Glomerular visceral epithelial cell (primary cell): ENCODE data around the gene MC1R.

ENCODE experiments used
- DNase-seq: peaks from one replicate; pipeline ENCODE4 v3.0.0-alpha.2; 2016; ENCODE audit errors: extremely low spot score

MC1R gene

GRCh38 chr16:89895482-89896250, 23.0 kb upstream of the MC1R start:
- no peak for DNase-seq

DNA sequence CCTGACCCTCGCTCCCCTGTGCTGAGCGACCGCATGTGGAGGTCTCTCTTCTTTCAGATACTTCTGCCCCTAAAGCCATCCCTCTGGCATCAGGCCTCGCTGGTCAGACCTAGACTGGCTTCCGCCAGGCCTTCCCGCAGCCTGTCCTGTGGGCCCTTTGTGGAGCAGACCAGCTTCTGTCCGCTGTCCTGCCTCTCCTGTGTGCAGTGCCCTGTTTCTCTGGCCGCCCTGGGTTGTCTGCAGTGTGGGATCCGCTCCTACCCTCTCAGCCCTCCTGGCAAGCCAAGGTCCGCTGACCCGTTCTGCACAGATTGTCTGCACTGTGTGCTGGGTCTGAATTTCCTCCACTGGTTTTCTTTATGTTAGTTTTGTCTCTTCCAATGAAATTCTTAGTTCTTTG, 21.5 kb upstream of the MC1R start:
- no peak for DNase-seq

- DNase-seq, result no peak
These were observed 20.3 kb upstream of the MC1R start for GRCh38 chr16:89898201-89898967.

DNA sequence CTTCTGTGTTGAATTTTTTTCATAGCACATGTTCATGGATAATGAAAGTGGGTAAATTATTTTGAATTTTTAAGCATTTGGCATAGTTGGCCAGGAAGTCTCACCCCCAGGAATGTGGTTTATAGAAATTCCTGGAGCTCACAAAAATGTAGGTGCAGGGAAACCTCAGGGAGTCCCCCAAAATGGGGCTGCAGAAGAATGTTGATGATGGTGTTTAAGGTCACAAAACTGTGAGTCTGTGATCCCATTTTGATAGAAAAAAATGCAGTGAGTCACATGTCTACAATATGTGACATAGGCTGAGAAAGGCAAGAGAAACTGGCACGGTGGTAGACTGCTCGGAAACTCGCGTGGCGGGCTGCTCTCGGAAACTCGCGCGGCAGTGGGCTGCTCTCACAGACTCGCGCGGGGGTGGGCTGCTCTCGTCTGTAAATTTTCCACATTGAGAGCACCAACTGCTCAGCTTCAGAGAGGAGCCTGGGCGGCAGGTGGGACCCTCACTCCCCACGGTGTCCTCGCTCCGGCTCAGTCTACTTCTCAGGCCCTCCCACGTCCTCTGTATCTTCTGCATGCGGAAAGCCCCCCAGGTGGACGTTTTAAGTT, 18.7 kb upstream of the MC1R start:
- no peak for DNase-seq

- DNase-seq, result no peak
These were observed 17.8 kb upstream of the MC1R start for GRCh38 chr16:89900885-89901284.

DNA sequence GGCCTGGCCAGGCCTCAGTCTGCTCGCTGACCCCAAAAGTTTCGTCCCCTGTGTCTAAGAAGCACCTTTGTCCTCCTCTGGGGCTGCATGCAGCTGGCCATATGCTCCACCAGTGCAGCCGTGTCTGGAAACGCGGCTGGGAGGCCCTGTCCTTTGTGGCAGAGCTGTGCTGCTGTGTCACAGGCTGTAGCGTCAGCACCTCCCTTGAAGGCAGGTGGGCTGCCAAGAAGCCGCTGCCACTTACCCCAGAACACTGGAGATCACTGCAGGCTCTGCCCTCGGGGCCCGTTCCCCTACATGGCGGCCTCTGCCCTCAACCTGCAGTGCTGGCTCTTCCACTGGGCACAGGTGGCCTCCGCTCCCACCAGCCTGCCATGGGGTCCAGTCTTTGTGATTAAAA, 15.7 kb upstream of the MC1R start:
- DNase-seq, result no peak

DNA sequence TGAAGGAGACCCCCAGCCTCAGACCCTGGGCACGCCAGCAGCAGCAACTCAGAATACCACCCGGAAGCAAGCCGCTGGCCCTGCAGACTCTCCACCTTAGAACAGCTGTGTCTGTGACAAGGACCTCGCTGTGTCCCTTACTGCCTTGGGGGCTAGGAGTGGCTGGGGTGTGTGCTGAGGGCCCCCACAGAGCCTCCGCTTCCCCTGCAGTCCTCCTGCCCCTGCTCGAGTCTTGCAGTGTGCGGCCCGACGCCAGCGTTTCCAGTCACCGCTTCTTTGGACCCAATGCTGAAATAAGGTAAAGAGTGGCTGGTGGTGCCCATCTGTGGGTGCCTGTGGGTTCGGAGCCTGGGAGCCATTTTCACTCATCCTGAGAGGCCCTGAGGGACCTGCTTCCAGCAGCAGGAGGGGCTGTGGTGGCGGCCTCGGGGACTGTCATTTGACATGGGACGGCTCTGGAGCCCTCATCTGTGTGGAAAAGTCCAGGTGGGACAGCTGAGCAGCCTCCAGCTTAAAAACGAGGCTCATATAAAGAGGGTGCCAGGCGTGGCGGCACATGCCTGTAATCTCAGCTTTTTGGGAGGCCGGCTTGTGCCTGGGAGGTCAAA, 14.7 kb upstream of the MC1R start:
- DNase-seq, result no peak

- DNase-seq, result no peak
These were observed 13.8 kb upstream of the MC1R start for GRCh38 chr16:89904606-89905510.

- DNase-seq, result no peak
These were observed 13.0 kb upstream of the MC1R start for GRCh38 chr16:89905511-89906139.

DNA sequence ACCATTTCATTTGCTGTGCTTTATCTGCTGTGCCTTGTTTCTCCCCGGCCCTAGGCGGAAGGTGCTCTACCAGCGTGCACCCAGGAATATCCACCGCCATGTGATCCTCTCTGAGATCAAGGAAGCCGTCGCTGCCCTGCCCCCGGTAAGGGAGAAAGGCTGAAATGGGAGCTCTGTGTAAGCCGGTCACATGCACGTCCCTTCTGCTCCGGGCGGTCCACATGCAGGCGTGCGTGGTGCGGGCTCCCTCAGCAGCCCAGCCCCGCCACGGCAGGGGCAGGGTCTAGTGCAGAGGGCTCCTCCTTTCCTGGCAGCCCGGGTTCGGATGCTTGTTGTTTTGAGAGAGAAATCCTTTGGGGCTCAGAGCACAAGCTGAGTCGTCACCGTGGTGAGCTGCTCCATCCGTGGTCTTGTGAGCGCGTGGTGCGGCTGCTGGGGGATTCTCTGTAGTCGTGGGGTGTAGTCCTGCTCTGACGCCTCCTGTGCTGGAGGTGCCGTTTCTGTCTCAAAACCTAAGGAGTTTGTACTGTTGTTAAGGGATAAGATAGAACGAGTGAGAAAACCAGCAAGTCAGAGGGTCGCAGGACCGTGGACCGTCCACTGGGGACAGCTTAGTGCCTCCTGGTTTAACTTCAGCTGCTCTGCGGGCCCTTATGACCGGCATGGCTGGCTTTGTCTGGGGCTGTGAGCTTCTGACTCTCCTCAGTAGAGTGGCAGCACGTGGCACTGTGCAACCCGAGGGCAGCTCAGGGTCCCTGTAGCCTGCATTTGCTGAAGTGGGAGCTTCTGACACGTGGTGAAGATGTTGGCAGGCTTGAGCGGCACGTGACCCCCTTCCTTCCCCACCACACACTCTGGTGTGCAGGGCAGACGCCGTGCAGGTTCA, 12.3 kb upstream of the MC1R start:
- DNase-seq, result no peak

- no peak for DNase-seq
These were observed 11.4 kb upstream of the MC1R start for GRCh38 chr16:89907055-89907814.

- no peak for DNase-seq
These were observed 10.4 kb upstream of the MC1R start for GRCh38 chr16:89908236-89908635.

GRCh38 chr16:89909777-89910716, 8.6 kb upstream of the MC1R start:
- peak; percentile 57 for DNase-seq

DNA sequence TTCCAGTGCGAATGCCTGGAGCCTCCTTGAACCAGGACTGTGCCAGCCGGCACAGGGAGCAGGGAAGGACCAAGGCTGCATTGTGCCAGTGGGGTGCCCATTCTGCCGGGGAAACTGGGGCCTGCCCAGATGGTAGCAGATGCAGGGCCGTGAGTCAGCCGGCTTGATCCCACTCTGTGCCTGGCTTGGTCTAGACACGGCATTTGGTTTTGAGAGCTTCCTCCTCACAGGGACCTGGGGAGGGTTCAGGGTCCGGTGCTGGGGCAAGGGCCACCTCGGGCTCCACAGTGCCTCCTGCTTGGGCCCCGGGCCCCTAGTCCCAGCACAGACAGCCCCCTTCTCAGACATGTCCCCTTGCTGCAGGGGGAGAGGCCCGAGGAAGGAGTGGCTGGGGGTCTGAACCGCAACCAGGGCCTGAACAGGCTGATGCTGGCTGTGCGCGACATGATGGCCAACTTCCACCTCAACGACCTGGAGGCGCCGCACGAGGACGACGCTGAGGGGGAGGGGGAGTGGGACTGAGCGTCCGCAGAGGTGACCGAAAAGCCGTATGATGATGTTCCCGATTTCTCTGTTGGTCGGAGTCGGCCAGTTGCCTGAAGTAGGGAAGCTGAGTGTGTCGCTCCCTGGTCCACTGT, 7.8 kb upstream of the MC1R start:
- no peak for DNase-seq

DNA sequence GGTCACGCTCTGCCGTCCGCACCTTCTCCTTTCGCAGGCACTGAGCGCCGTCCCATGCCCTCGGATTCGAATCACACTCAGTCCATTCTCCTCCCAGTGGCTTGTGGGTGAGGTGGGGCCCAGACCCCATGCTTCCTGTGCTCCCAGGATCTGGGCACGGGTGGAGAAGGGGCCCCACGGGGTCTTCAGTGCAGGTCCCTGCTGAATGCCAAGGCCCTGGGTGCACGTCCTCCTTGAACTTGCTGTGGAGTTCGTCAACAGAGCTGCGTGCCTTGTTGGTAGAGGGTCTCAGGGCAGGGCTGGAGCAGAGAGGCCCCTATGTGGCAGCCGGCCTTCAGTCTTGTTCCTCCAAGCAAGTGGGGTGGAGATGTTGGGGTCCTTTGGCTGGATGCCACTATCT, 7.3 kb upstream of the MC1R start:
- no peak for DNase-seq

DNA sequence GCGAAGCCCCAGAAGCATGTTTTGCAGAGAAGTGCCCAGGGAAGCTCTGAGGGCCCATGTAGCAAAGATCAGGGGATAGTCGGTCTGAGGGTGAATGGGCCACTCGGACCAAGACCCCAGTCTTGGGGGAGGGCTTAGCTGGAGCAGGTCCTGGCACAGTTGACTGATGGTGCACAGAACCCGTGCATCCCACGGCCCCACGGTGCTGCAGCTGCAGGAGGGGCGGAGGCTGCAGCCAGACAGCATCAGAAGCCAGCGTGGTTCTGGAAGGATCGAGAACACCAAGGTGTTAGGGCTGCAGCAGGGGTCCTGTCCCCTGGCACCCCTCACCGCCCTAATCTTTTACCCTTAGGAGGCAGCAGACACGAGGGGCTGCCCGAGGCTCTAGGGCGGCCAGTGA, 6.5 kb upstream of the MC1R start:
- DNase-seq, result no peak

DNA sequence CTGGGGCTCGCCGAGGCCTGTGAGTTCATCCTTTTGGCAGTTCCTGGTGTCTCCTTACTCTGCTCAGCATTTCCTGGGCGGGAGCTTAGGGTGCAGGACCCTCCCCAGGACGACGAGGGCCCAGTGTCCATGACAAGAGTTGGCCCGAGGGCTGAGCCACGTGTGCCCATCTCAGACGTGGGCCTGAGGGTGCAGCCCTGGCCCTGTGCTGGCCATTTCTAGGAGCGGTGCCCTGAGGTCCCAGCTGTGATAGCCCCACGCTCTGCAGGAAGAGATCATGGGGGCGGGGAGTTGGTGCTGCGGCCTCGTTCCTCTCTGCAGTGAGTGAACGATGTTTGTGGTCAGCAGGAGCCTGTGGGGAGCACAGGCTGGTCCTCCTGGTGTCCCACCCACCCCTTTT, 6.0 kb upstream of the MC1R start:
- no peak for DNase-seq
